ENCODE results near the gene SERPINE2. TPM values are rescaled to one million over a fixed set of nuclear protein-coding genes. Genes with fewer than 3 reads are reported as not detected.

Gene SERPINE2
- total and polyA plus RNA-seq, 2 experiments from 2014 or later: 1,864 to 5,355 TPM

GRCh38 chr2:223972656-223973102, 66.4 kb downstream of the SERPINE2 start:
- H3K9me2 ChIP-seq (ENCODE audit: insufficient read depth): no peaks in the 10 kb centered on the region
- in situ Hi-C loops (cut with MboI): no loop called here

DNA sequence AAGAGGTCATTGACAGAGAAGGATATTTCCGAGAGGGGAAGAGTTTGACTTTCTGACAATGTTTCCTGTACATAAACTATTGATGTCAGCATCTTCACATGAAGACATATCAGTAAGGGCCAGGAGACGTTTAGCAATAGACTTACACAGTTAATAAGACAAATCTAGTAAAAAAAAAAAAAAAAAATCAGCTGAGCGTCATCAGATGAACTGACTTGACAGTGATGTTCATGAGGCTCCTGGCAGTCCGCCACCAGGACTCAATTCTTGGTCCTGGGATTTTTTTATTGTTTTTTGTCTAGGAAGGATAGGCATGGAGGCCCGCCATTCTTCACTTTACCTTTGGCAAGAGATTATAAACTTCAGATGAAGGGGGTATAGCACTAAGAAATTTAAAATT, 67.4 kb downstream of the SERPINE2 start:
- H3K9me3 ChIP-seq (ENCODE audit: low read depth): no peaks in the 10 kb centered on the region
- no peak for TF ChIP-seq EZH2 (IDR thresholded peaks at IDR 0.05; ENCODE audit: insufficient read depth, poor library complexity, severe bottlenecking)
- TF ChIP-seq EZH2phosphoT487 (IDR thresholded peaks at IDR 0.05; ENCODE audit: insufficient read depth, low read depth): no peak
- H3K4me3 ChIP-seq: no peak overlapping the region
- no peaks in the 10 kb centered on the region for H3K79me2 ChIP-seq (ENCODE audit: insufficient read depth)
- no peaks in the 10 kb centered on the region for H3K9me2 ChIP-seq (ENCODE audit: insufficient read depth)
- peak; percentile 45 for DNase-seq
- in situ Hi-C loops (cut with MboI): no loop called here
- no peaks in the 10 kb centered on the region for H3K27me3 ChIP-seq (replicated peaks; ENCODE audit: insufficient read depth)
- no peak overlapping the region for H3K9ac ChIP-seq
- H3F3A ChIP-seq (ENCODE audit: insufficient read depth): peaks cover 97% of the 10 kb centered on the region
- peaks cover 24% of the 10 kb centered on the region for H3K4me1 ChIP-seq (ENCODE audit: insufficient read depth)
- no peaks in the 10 kb centered on the region for H4K20me1 ChIP-seq (ENCODE audit: insufficient read depth)
- no peak overlapping the region for H3K4me2 ChIP-seq (ENCODE audit: unreplicated experiment)
- H2AFZ ChIP-seq: no peak overlapping the region
- H3K27ac ChIP-seq: peak overlapping the region; percentile 76; the same call in 1 of the 2 replicates
- WGBS, 2 experiments (ENCODE audit: low coverage in 1 of 2, low lambda C conversion rate in 2 of 2, missing lambda C conversion rate in 2 of 2): 88 to 89% methylated on average over 5 of the region's 5 CpGs
- H3K36me3 ChIP-seq (ENCODE audit: low read depth): peaks cover 44% of the 10 kb centered on the region

More at GRCh38 chr2:223972656-223973102, 66.4 kb downstream of the SERPINE2 start:
- Histone ChIP-seq H2AFZ (no peak overlapping the region), H3K79me2 (ENCODE audit: insufficient read depth) (no peaks in the 10 kb centered on the region), H4K20me1 (ENCODE audit: insufficient read depth) (no peaks in the 10 kb centered on the region), H3F3A (ENCODE audit: insufficient read depth) (peaks cover 97% of the 10 kb centered on the region), H3K27me3 (replicated peaks; ENCODE audit: insufficient read depth) (no peaks in the 10 kb centered on the region), H3K4me3 (no peak overlapping the region), H3K9me3 (ENCODE audit: low read depth) (no peaks in the 10 kb centered on the region), H3K4me2 (ENCODE audit: unreplicated experiment) (no peak overlapping the region), H3K4me1 (ENCODE audit: insufficient read depth) (peaks cover 29% of the 10 kb centered on the region), H3K27ac (peak overlapping the region; percentile 29), H3K9ac (peak overlapping the region; percentile 11; the same call in 1 of the 2 replicates), H3K36me3 (ENCODE audit: low read depth) (peaks cover 46% of the 10 kb centered on the region)
- no peak for TF ChIP-seq EZH2 (IDR thresholded peaks at IDR 0.05; ENCODE audit: insufficient read depth, poor library complexity, severe bottlenecking)
- no peak for TF ChIP-seq EZH2phosphoT487 (IDR thresholded peaks at IDR 0.05; ENCODE audit: insufficient read depth, low read depth)
- 68 to 71% methylated on average over 7 of the region's 7 CpGs for whole genome bisulfite sequencing, 2 experiments (ENCODE audit: low coverage in 1 of 2, low lambda C conversion rate in 2 of 2, missing lambda C conversion rate in 2 of 2)
- DNase-seq: no peak

DNA sequence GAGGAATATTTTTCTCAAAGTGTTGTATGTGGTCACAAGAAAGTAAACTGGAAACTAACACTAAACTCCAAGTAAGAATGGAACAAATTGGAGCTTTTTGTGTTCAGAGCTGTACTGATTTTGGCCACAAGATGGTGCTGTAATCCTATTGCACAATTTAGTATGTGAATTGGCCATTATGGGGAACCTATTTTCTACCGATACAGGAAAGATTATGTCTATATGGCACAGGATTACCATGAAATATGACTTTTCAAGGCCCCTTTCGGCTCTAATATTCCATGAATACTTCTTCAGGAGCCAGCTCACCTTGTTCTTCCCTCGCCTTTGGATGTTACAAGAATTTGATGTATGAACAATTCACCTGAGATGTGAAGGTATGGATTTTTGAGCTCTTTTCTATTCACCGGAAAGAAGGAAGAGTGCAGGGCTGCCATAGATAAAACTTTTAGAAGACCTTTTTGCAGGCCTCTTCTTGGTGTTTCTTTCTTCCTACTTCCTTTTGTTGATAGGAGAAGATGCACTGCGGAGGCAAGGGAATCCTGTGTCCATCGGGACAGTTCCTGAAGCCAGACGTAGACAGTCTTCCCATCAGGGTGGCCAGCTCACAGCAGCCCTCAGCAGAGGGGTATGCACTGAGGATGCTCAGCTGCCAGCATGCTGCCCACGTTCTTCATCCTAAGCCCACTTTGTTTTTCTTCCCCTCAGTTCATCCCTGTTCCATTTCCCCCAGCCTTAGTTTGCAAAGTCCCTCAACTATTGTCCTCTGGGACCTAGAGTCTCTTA, 68.5 kb downstream of the SERPINE2 start:
- TF ChIP-seq EZH2 (IDR thresholded peaks at IDR 0.05; ENCODE audit: insufficient read depth, poor library complexity, severe bottlenecking) (no peak), EZH2phosphoT487 (IDR thresholded peaks at IDR 0.05; ENCODE audit: insufficient read depth, low read depth) (no peak)
- peaks cover 92% of the 10 kb centered on the region for H3F3A ChIP-seq (ENCODE audit: insufficient read depth)

DNA sequence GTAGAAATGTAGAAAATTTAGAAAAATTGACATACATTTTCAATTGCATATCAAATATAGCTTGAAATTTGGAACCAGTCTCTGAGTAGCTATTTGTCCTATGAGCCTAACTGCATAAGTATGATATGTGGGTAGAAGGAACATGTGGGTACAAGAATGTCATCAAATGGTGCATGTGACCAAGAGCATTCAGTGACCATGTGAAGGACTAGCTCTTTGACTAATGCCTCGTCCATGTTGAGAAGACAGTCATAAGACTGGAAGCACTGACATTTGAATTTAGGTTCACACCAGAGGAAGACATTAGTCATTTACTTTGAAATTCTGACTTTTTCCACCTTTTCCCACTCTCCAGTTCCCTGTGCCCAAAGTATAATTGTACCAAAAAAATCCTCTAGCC, 69.2 kb downstream of the SERPINE2 start:
- TF ChIP-seq EZH2 (IDR thresholded peaks at IDR 0.05; ENCODE audit: insufficient read depth, poor library complexity, severe bottlenecking) (no peak), EZH2phosphoT487 (IDR thresholded peaks at IDR 0.05; ENCODE audit: insufficient read depth, low read depth) (no peak)
- Histone ChIP-seq H3K9me3 (ENCODE audit: low read depth) (no peaks in the 10 kb centered on the region), H3F3A (ENCODE audit: insufficient read depth) (peaks cover 92% of the 10 kb centered on the region), H3K4me1 (ENCODE audit: insufficient read depth) (peaks cover 16% of the 10 kb centered on the region), H3K4me3 (no peak overlapping the region), H3K79me2 (ENCODE audit: insufficient read depth) (peaks cover 6% of the 10 kb centered on the region), H3K4me2 (ENCODE audit: unreplicated experiment) (no peak overlapping the region), H3K27me3 (replicated peaks; ENCODE audit: insufficient read depth) (no peaks in the 10 kb centered on the region), H3K27ac (peak overlapping the region; percentile 76), H4K20me1 (ENCODE audit: insufficient read depth) (no peaks in the 10 kb centered on the region), H2AFZ (no peak overlapping the region), H3K36me3 (ENCODE audit: low read depth) (peaks cover 32% of the 10 kb centered on the region), H3K9ac (peak overlapping the region; percentile 26; the same call in 1 of the 2 replicates), H3K9me2 (ENCODE audit: insufficient read depth) (no peaks in the 10 kb centered on the region)
- DNase-seq: peak; percentile 81
- WGBS, 2 experiments (ENCODE audit: low coverage in 1 of 2, low lambda C conversion rate in 2 of 2, missing lambda C conversion rate in 2 of 2): 25 to 44% methylated on average over 1 of the region's 1 CpG
- in situ Hi-C loops (cut with MboI): no loop called here

More for the DNA sequence above, 68.5 kb downstream of the SERPINE2 start:
- Histone ChIP-seq H2AFZ (no peak overlapping the region), H3K36me3 (ENCODE audit: low read depth) (peaks cover 34% of the 10 kb centered on the region), H3K9ac (peak overlapping the region; percentile 26), H3K27ac (peak overlapping the region; percentile 76), H4K20me1 (ENCODE audit: insufficient read depth) (no peaks in the 10 kb centered on the region), H3K4me3 (no peak overlapping the region), H3K79me2 (ENCODE audit: insufficient read depth) (no peaks in the 10 kb centered on the region), H3K4me1 (ENCODE audit: insufficient read depth) (peaks cover 16% of the 10 kb centered on the region), H3K9me3 (ENCODE audit: low read depth) (no peaks in the 10 kb centered on the region), H3K9me2 (ENCODE audit: insufficient read depth) (no peaks in the 10 kb centered on the region), H3K4me2 (ENCODE audit: unreplicated experiment) (no peak overlapping the region), H3K27me3 (replicated peaks; ENCODE audit: insufficient read depth) (no peaks in the 10 kb centered on the region)
- DNase-seq: peak; percentile 66
- WGBS, 2 experiments (ENCODE audit: low coverage in 1 of 2, low lambda C conversion rate in 2 of 2, missing lambda C conversion rate in 2 of 2): 67 to 73% methylated on average over 8 of the region's 8 CpGs
- in situ Hi-C loops (cut with MboI): no loop called here

Data from GM23248 (cell line).